GM23338 (cell line): ENCODE results near the gene KDM4B. TPM values are rescaled to one million over a fixed set of nuclear protein-coding genes. Genes with fewer than 3 reads are reported as not detected.

Experiments used
- ATAC-seq: fragments of 200-7000 bp; cut with Tn5 transposase; 3 replicates; pipeline ENCODE4 v1.9.1; 2020
- DNase-seq: peaks from one replicate; pipeline ENCODE4 v3.0.0-alpha.2; 2015; ENCODE audit warnings: low spot score
- H2AFZ ChIP-seq: fragments of 200-600 bp; sonication (generic); 2 replicates; pipeline ENCODE4 v1.8.0; 2016; ENCODE audit warnings: antibody characterized with exemption, mild to moderate bottlenecking, moderate library complexity
- H3F3A ChIP-seq: fragments of 200-600 bp; sonication (generic); replicated peaks from 2 replicates; pipeline ENCODE4 v1.8.0; 2017; ENCODE audit warnings: antibody characterized with exemption, mixed run types, low read depth
- H3K27ac ChIP-seq: fragments of 200-600 bp; sonication (generic); 2 replicates; pipeline ENCODE4 v1.6.1; 2016; ENCODE audit warnings: low read depth
- H3K27me3 ChIP-seq: fragments of 200-600 bp; sonication (generic); 2 replicates; pipeline ENCODE4 v1.8.0; 2016; ENCODE audit warnings: mild to moderate bottlenecking, mixed run types, moderate library complexity; ENCODE audit not compliant: insufficient read depth
- H3K36me3 ChIP-seq: fragments of 200-600 bp; sonication (generic); 2 replicates; pipeline ENCODE4 v1.8.0; 2016; ENCODE audit warnings: mild to moderate bottlenecking; ENCODE audit not compliant: insufficient read depth
- H3K4me1 ChIP-seq: fragments of 200-600 bp; sonication (generic); 2 replicates; pipeline ENCODE4 v1.8.0; 2016; ENCODE audit warnings: mild to moderate bottlenecking, moderate library complexity; ENCODE audit not compliant: insufficient read depth
- H3K4me2 ChIP-seq: fragments of 200-600 bp; sonication (generic); 2 replicates; pipeline ENCODE4 v1.7.1; 2017; ENCODE audit warnings: mixed run types
- H3K4me3 ChIP-seq: fragments of 200-600 bp; sonication (generic); 2 replicates; pipeline ENCODE4 v1.6.1; 2016; ENCODE audit warnings: mixed run types
- H3K79me2 ChIP-seq: fragments of 200-600 bp; sonication (generic); replicated peaks from 2 replicates; pipeline ENCODE4 v1.8.0; 2017; ENCODE audit warnings: mild to moderate bottlenecking; ENCODE audit not compliant: insufficient read depth
- H3K9me2 ChIP-seq: fragments of 200-600 bp; sonication (generic); 2 replicates; pipeline ENCODE4 v1.8.0; 2017; ENCODE audit not compliant: insufficient read depth
- H4K20me1 ChIP-seq: fragments of 200-600 bp; sonication (generic); replicated peaks from 2 replicates; pipeline ENCODE4 v1.8.0; 2017; ENCODE audit warnings: mild to moderate bottlenecking; ENCODE audit not compliant: insufficient read depth
- H3K27ac Mint-ChIP-seq: 2 replicates; pipeline ENCODE4 v1.8.0; 2020; ENCODE audit warnings: inconsistent platforms, mild to moderate bottlenecking, moderate library complexity, mixed read lengths
- H3K27me3 Mint-ChIP-seq: 3 replicates; pipeline ENCODE4 v1.8.0; 2022; ENCODE audit warnings: low read depth, mild to moderate bottlenecking, moderate library complexity, mixed read lengths, inconsistent platforms; ENCODE audit not compliant: insufficient read depth, poor library complexity
- H3K36me3 Mint-ChIP-seq: 3 replicates; pipeline ENCODE4 v1.8.0; 2021; ENCODE audit warnings: low read depth, mild to moderate bottlenecking, inconsistent platforms, moderate library complexity, mixed read lengths
- H3K4me1 Mint-ChIP-seq: 3 replicates; pipeline ENCODE4 v1.8.0; 2020; ENCODE audit warnings: mild to moderate bottlenecking, inconsistent platforms, mixed read lengths
- H3K4me3 Mint-ChIP-seq: 3 replicates; pipeline ENCODE4 v1.8.0; 2021; ENCODE audit warnings: moderate library complexity, mild to moderate bottlenecking, inconsistent platforms, mixed read lengths
- H3K9me3 Mint-ChIP-seq: 3 replicates; pipeline ENCODE4 v1.8.0; 2020; ENCODE audit warnings: moderate library complexity, mild to moderate bottlenecking, inconsistent platforms, mixed read lengths
- EZH2 ChIP-seq: fragments of 200-600 bp; sonication (generic); IDR thresholded peaks from one replicate; pipeline ENCODE4 v1.8.0; 2017; ENCODE audit warnings: antibody characterized with exemption, mild to moderate bottlenecking, low read depth; ENCODE audit not compliant: unreplicated experiment
- EZH2phosphoT487 ChIP-seq: fragments of 200-600 bp; sonication (generic); IDR thresholded peaks from one replicate; pipeline ENCODE4 v1.8.1; 2018; ENCODE audit warnings: antibody characterized with exemption; ENCODE audit not compliant: unreplicated experiment
- JUNB ChIP-seq: IDR thresholded peaks from one replicate; pipeline ENCODE4 v1.6.1; 2016; ENCODE audit warnings: antibody characterized with exemption; ENCODE audit not compliant: unreplicated experiment
- NANOG ChIP-seq: IDR thresholded peaks from 2 replicates; pipeline ENCODE4 v1.6.1; 2016; ENCODE audit warnings: antibody characterized with exemption, borderline replicate concordance
- POLR2AphosphoS5 ChIP-seq: IDR thresholded peaks from 2 replicates; pipeline ENCODE4 v1.6.1; 2016; ENCODE audit warnings: antibody characterized with exemption, low read depth
- STAT1 ChIP-seq: IDR thresholded peaks from one replicate; pipeline ENCODE4 v1.6.1; 2016; ENCODE audit warnings: antibody characterized with exemption; ENCODE audit not compliant: unreplicated experiment
- ZNF114 ChIP-seq: fragments of 250-450 bp; sonication (Bioruptor Pico); IDR thresholded peaks from 2 replicates; pipeline ENCODE4 v1.5.0; 2020; ENCODE audit warnings: mild to moderate bottlenecking, moderate library complexity
- ZNF331 ChIP-seq: fragments of 250-450 bp; sonication (Bioruptor Pico); IDR thresholded peaks from 2 replicates; pipeline ENCODE4 v1.5.0; 2020; ENCODE audit warnings: low read depth, mild to moderate bottlenecking, moderate library complexity
- polyA plus RNA-seq: library from polyadenylated mRNA; unstranded; fragments of >200 nt; fragmentation: Nextera tagmentation; extraction: Ambion mirVana; gene quantifications from 2 replicates; pipeline ENCODE4 v1.2.1, GENCODE V29; 2016
- total RNA-seq: library from RNA; depleted of rRNA; stranded (reverse); fragments of >200 nt; shearing (Covaris generic); gene quantifications from 2 replicates; pipeline ENCODE4 v1.2.3, GENCODE V29; 2014
- TF ChIP-seq, protein P1 (sequence below): IDR thresholded peaks from 2 replicates; pipeline ENCODE4 v1.6.1; 2016; ENCODE audit warnings: antibody characterized with exemption
- TF ChIP-seq, protein P2 (sequence below): fragments of 250-450 bp; sonication (Bioruptor Pico); IDR thresholded peaks from 2 replicates; pipeline ENCODE4 v1.5.0; 2020; ENCODE audit warnings: mild to moderate bottlenecking, moderate library complexity
- TF ChIP-seq, protein P3 (sequence below), 2 experiments: fragments of 200-600 bp in 1 of 2; sonication (generic) in 1 of 2; conservative IDR thresholded peaks; 2 replicates each; pipeline versions ENCODE4 v1.5.1 to v1.6.1; 2016 to 2017; ENCODE audit warnings: antibody characterized with exemption in 2 of 2, low read depth in 2 of 2, mild to moderate bottlenecking in 2 of 2, moderate library complexity in 1 of 2

KDM4B gene
- total and polyA plus RNA-seq, 2 experiments from 2014 or later, result 9.1 to 27.6 TPM

DNA sequence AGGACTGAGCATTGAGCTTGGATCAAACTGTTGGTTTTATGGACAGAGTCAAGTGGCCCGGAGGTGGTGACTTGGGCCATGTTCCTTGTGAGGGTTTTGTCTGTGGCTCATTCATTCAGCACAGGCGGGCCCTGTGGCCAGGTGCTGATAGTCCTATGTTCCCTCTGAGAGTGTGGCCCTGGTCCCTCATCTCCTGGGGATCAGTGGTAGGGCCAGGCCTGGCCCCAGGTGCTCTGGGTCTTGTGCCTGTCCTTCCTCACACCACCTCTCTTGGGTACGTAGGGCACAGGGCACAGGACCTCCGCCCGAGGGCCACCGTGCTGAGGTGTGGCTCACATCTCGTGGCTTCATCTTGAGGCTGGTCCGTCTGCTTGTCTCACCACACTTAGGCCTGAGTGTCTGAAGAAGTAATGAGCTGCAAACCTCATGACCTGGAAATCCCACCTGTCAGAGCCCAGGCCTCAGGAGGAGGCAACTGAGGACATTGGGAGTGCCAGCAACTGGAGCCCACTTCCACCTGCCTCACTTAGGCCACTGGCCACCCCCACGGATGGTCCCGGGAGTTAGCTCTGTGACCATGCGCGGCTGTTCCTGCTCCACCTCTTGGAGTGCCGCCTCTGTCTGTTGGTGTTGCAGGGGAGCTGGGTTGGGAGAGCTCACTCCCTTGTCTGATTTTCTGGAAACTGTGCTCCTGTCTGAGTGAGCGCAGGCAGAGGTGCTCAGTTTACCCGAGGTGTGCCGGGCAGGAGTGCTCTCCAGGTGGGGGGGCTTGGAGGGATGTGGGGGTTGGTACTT is 53.4 kb downstream of the KDM4B start:
- Histone ChIP-seq H2AFZ (no peak overlapping the region), H3K4me2 (no peak overlapping the region), H3K79me2 (peaks cover 24% of the 10 kb centered on the region), H3K36me3 (no peaks in the 10 kb centered on the region), H3F3A (no peaks in the 10 kb centered on the region), H3K27me3 (no peaks in the 10 kb centered on the region), H4K20me1 (no peaks in the 10 kb centered on the region; the same call in 1 of the 2 replicates), H3K4me3 (no peak overlapping the region), H3K4me1 (no peaks in the 10 kb centered on the region), H3K9me2 (no peaks in the 10 kb centered on the region), H3K27ac (no peak overlapping the region)
- no peak overlapping the region for H3K4me3 Mint-ChIP-seq
- peaks cover 14% of the 10 kb centered on the region for H3K27me3 Mint-ChIP-seq
- no peak for DNase-seq
- H3K9me3 Mint-ChIP-seq, result peaks cover 7% of the 10 kb centered on the region; the same call in 1 of the 3 replicates
- H3K27ac Mint-ChIP-seq, result 0 out of 2 replicates have a peak overlapping the region, but pooled peaks have one; percentile 52
- TF ChIP-seq EZH2phosphoT487, result no peak
- no peak for TF ChIP-seq JUNB
- TF ChIP-seq ZNF114, result no peak
- no peak for TF ChIP-seq NANOG
- TF ChIP-seq POLR2AphosphoS5, result no peak
- no peak for ATAC-seq
- H3K4me1 Mint-ChIP-seq, result peaks cover 2% of the 10 kb centered on the region; the same call in 1 of the 3 replicates
- H3K36me3 Mint-ChIP-seq, result 0 out of 3 replicates have a peak, but pooled peaks cover 2% of the 10 kb centered on the region

DNA sequence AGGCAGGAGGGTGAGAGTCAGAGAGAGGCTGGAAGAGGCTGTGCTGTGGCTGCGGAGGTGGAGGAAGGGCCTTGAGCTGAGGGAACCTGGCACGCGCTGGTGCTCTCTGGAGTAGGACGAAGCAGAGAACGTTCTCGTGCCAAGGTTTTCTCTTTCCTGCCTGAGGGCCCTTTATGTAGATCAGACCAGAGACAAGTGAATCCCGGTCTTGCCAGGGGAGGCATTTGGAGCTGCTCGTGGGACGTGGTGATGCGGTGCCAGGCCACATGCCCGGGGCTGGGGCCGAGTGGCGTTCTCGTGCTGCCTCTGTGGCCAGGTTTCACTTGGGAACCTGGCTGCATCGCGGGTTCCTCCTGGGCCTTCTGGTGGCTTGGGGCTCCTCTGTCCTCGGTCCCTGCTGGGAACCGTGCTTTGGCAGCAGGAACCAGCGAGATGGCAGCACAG is 54.2 kb downstream of the KDM4B start:
- ATAC-seq (no peak), DNase-seq (no peak)
- Histone ChIP-seq H3K36me3 (no peaks in the 10 kb centered on the region), H3K4me1 (no peaks in the 10 kb centered on the region), H3K4me2 (no peak overlapping the region), H3K4me3 (no peak overlapping the region), H3K79me2 (peaks cover 29% of the 10 kb centered on the region), H2AFZ (no peak overlapping the region), H3F3A (no peaks in the 10 kb centered on the region), H3K27me3 (no peaks in the 10 kb centered on the region), H3K9me2 (no peaks in the 10 kb centered on the region), H3K27ac (no peak overlapping the region), H4K20me1 (no peaks in the 10 kb centered on the region; the same call in 1 of the 2 replicates)
- TF ChIP-seq JUNB (no peak), EZH2 (no peak), NANOG (no peak), ZNF331 (CRISPR knock-in tag) (no peak), POLR2AphosphoS5 (no peak), ZNF114 (no peak), EZH2phosphoT487 (no peak), STAT1 (no peak)
- TF ChIP-seq, protein P1, sequence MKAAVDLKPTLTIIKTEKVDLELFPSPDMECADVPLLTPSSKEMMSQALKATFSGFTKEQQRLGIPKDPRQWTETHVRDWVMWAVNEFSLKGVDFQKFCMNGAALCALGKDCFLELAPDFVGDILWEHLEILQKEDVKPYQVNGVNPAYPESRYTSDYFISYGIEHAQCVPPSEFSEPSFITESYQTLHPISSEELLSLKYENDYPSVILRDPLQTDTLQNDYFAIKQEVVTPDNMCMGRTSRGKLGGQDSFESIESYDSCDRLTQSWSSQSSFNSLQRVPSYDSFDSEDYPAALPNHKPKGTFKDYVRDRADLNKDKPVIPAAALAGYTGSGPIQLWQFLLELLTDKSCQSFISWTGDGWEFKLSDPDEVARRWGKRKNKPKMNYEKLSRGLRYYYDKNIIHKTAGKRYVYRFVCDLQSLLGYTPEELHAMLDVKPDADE, result no peak
- TF ChIP-seq, protein P2, sequence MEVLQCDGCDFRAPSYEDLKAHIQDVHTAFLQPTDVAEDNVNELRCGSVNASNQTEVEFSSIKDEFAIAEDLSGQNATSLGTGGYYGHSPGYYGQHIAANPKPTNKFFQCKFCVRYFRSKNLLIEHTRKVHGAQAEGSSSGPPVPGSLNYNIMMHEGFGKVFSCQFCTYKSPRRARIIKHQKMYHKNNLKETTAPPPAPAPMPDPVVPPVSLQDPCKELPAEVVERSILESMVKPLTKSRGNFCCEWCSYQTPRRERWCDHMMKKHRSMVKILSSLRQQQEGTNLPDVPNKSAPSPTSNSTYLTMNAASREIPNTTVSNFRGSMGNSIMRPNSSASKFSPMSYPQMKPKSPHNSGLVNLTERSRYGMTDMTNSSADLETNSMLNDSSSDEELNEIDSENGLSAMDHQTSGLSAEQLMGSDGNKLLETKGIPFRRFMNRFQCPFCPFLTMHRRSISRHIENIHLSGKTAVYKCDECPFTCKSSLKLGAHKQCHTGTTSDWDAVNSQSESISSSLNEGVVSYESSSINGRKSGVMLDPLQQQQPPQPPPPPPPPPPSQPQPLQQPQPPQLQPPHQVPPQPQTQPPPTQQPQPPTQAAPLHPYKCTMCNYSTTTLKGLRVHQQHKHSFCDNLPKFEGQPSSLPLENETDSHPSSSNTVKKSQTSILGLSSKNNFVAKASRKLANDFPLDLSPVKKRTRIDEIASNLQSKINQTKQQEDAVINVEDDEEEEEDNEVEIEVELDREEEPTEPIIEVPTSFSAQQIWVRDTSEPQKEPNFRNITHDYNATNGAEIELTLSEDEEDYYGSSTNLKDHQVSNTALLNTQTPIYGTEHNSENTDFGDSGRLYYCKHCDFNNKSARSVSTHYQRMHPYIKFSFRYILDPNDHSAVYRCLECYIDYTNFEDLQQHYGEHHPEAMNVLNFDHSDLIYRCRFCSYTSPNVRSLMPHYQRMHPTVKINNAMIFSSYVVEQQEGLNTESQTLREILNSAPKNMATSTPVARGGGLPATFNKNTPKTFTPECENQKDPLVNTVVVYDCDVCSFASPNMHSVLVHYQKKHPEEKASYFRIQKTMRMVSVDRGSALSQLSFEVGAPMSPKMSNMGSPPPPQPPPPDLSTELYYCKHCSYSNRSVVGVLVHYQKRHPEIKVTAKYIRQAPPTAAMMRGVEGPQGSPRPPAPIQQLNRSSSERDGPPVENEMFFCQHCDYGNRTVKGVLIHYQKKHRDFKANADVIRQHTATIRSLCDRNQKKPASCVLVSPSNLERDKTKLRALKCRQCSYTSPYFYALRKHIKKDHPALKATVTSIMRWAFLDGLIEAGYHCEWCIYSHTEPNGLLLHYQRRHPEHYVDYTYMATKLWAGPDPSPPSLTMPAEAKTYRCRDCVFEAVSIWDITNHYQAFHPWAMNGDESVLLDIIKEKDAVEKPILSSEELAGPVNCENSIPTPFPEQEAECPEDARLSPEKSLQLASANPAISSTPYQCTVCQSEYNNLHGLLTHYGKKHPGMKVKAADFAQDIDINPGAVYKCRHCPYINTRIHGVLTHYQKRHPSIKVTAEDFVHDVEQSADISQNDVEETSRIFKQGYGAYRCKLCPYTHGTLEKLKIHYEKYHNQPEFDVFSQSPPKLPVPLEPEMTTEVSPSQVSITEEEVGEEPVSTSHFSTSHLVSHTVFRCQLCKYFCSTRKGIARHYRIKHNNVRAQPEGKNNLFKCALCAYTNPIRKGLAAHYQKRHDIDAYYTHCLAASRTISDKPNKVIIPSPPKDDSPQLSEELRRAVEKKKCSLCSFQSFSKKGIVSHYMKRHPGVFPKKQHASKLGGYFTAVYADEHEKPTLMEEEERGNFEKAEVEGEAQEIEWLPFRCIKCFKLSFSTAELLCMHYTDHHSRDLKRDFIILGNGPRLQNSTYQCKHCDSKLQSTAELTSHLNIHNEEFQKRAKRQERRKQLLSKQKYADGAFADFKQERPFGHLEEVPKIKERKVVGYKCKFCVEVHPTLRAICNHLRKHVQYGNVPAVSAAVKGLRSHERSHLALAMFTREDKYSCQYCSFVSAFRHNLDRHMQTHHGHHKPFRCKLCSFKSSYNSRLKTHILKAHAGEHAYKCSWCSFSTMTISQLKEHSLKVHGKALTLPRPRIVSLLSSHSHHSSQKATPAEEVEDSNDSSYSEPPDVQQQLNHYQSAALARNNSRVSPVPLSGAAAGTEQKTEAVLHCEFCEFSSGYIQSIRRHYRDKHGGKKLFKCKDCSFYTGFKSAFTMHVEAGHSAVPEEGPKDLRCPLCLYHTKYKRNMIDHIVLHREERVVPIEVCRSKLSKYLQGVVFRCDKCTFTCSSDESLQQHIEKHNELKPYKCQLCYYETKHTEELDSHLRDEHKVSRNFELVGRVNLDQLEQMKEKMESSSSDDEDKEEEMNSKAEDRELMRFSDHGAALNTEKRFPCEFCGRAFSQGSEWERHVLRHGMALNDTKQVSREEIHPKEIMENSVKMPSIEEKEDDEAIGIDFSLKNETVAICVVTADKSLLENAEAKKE, result no peak
- TF ChIP-seq, protein P3, sequence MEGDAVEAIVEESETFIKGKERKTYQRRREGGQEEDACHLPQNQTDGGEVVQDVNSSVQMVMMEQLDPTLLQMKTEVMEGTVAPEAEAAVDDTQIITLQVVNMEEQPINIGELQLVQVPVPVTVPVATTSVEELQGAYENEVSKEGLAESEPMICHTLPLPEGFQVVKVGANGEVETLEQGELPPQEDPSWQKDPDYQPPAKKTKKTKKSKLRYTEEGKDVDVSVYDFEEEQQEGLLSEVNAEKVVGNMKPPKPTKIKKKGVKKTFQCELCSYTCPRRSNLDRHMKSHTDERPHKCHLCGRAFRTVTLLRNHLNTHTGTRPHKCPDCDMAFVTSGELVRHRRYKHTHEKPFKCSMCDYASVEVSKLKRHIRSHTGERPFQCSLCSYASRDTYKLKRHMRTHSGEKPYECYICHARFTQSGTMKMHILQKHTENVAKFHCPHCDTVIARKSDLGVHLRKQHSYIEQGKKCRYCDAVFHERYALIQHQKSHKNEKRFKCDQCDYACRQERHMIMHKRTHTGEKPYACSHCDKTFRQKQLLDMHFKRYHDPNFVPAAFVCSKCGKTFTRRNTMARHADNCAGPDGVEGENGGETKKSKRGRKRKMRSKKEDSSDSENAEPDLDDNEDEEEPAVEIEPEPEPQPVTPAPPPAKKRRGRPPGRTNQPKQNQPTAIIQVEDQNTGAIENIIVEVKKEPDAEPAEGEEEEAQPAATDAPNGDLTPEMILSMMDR (conservative IDR thresholded peaks at IDR 0.05; ENCODE audit: low read depth in 2 of 2), result no peak
- Mint-ChIP-seq H3K9me3 (peaks cover 6% of the 10 kb centered on the region; the same call in 1 of the 3 replicates), H3K4me3 (no peak overlapping the region; the same call in 2 of the 3 replicates), H3K36me3 (no peaks in the 10 kb centered on the region), H3K27ac (no peak overlapping the region), H3K27me3 (peaks cover 16% of the 10 kb centered on the region), H3K4me1 (peaks cover 2% of the 10 kb centered on the region; the same call in 1 of the 3 replicates)
